ENCODE data around the gene MEGF11. TPM values are rescaled to one million over a fixed set of nuclear protein-coding genes. Genes with fewer than 3 reads are reported as not detected.

MEGF11 gene
- total RNA-seq, 1 experiment from 2014 or later: 1.2 TPM

DNA sequence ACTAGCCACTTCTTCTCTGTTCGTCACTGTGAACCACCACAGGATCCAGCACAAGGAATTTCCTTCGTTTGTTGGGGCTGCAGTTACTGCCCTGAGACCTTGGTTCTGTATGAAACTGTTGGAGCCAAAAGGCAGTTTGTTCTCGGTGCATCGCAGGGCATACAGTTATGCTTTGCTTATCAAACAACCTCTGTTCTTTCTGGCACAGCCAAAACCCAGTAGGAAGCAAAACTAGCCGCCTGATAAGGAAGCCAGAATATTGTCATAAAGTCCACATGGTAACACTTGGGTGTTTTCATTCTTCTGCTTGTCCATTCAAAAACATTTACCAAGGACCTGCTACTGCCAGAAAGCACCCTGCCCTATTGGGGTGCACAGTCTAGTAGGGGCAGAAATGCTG is 268.2 kb downstream of the MEGF11 start:
- Histone ChIP-seq H2AFZ (ENCODE audit: low read length) (no peak overlapping the region), H3K27ac (ENCODE audit: insufficient read length, low read depth, low read length) (no peak overlapping the region), H2BK15ac (ENCODE audit: low read depth, low read length) (no peak overlapping the region), H3K4me1 (ENCODE audit: insufficient read depth, low read length) (peaks cover 3% of the 10 kb centered on the region; the same call in 1 of the 2 replicates), H4K8ac (replicated peaks; ENCODE audit: insufficient read length, low read depth, low read length) (no peak overlapping the region), H2BK5ac (ENCODE audit: insufficient read length, low read length) (no peak overlapping the region), H3K9me3 (ENCODE audit: control insufficient read depth, low read depth, low read length) (no peaks in the 10 kb centered on the region), H3K23me2 (ENCODE audit: insufficient read length, low read depth, low read length, poor library complexity, severe bottlenecking) (peaks cover 3% of the 10 kb centered on the region), H3K14ac (ENCODE audit: insufficient read depth, low read length) (no peak overlapping the region), H3K9ac (ENCODE audit: extremely low read depth, insufficient read length, low read length) (no peak overlapping the region), H2BK12ac (ENCODE audit: insufficient read length, low read depth, low read length) (no peak overlapping the region), H4K91ac (ENCODE audit: insufficient read length, low read depth, low read length) (no peak overlapping the region), H3K18ac (ENCODE audit: insufficient read length, low read depth, low read length) (no peak overlapping the region), H3K27me3 (ENCODE audit: insufficient read depth, low read length) (no peaks in the 10 kb centered on the region), H3K23ac (ENCODE audit: insufficient read length, low read depth, low read length) (no peak overlapping the region), H3K4ac (ENCODE audit: low read depth, low read length) (no peak overlapping the region), H3T11ph (ENCODE audit: low read length) (no peak overlapping the region), H4K5ac (ENCODE audit: insufficient read length, low read depth, low read length) (no peak overlapping the region), H4K20me1 (ENCODE audit: control insufficient read depth, insufficient read depth, insufficient read length) (no peaks in the 10 kb centered on the region), H3K79me1 (ENCODE audit: insufficient read depth, low read depth, low read length, poor library complexity, severe bottlenecking) (no peaks in the 10 kb centered on the region), H3K4me2 (ENCODE audit: insufficient read depth, insufficient read length, low read length) (no peak overlapping the region), H3K79me2 (ENCODE audit: insufficient read depth, low read length) (no peaks in the 10 kb centered on the region), H2BK120ac (ENCODE audit: low read depth, low read length, poor library complexity, severe bottlenecking) (no peak overlapping the region), H2AK5ac (ENCODE audit: insufficient read length, low read length) (no peak overlapping the region), H3K56ac (ENCODE audit: insufficient read length, low read depth, low read length) (no peak overlapping the region), H2BK20ac (ENCODE audit: low read depth, low read length, poor library complexity, severe bottlenecking) (no peak overlapping the region)
- H3K4me1 Mint-ChIP-seq: peaks cover 27 to 31% of the 10 kb centered on the region in 2 experiments
- H3K36me3 Mint-ChIP-seq (ENCODE audit: insufficient read depth in 1 of 3, low read depth in 3 of 3): no peaks in the 10 kb centered on the region
- H3K9me3 Mint-ChIP-seq: no peaks in the 10 kb centered on the region
- DNase-seq: no peak
- no peak overlapping the region for H3K27ac Mint-ChIP-seq
- no CpG with 5 or more reads among the region's 5 CpGs for WGBS (ENCODE audit: extremely low coverage, insufficient read length, low lambda C conversion rate)
- no peak overlapping the region for H3K4me3 Mint-ChIP-seq
- TF ChIP-seq, protein P1, sequence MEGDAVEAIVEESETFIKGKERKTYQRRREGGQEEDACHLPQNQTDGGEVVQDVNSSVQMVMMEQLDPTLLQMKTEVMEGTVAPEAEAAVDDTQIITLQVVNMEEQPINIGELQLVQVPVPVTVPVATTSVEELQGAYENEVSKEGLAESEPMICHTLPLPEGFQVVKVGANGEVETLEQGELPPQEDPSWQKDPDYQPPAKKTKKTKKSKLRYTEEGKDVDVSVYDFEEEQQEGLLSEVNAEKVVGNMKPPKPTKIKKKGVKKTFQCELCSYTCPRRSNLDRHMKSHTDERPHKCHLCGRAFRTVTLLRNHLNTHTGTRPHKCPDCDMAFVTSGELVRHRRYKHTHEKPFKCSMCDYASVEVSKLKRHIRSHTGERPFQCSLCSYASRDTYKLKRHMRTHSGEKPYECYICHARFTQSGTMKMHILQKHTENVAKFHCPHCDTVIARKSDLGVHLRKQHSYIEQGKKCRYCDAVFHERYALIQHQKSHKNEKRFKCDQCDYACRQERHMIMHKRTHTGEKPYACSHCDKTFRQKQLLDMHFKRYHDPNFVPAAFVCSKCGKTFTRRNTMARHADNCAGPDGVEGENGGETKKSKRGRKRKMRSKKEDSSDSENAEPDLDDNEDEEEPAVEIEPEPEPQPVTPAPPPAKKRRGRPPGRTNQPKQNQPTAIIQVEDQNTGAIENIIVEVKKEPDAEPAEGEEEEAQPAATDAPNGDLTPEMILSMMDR (conservative IDR thresholded peaks at IDR 0.05): no peak
- peaks cover 19% of the 10 kb centered on the region for H3K27me3 Mint-ChIP-seq (ENCODE audit: low read depth)
